Activated CD8-positive, alpha-beta T cell treated with anti-CD3 and anti-CD28 coated beads for 36 hours (primary cell): ENCODE data around the gene SWSAP1. TPM values are rescaled to one million over a fixed set of nuclear protein-coding genes. Genes with fewer than 3 reads are reported as not detected.
A peak's percentile ranks its signal among the peaks of the same experiment; 100 is the strongest.

Source experiments
- ATAC-seq: fragments of 200-7000 bp; cut with Tn5 transposase; one replicate; pipeline ENCODE4 v1.10.0; 2021; ENCODE audit warnings: mild to moderate bottlenecking, moderate library complexity
- CTCF ChIA-PET: fragments of 350-600 bp; sonication (Branson Sonifier 250); formaldehyde crosslinking; loops from one replicate; lab custom pipeline; 2021; ENCODE audit warnings: antibody characterized with exemption; lab: Charles Lee
- POLR2A ChIA-PET: fragments of 350-600 bp; sonication (Branson Sonifier 250); formaldehyde crosslinking; loops from one replicate; lab custom pipeline; 2021; ENCODE audit warnings: antibody characterized with exemption; lab: Charles Lee
- DNase-seq: peaks from one replicate; pipeline ENCODE4 v3.0.0-alpha.2; 2020
- H3K27ac Mint-ChIP-seq: one replicate; pipeline ENCODE4 v1.8.0; 2021; ENCODE audit warnings: mild to moderate bottlenecking, mixed read lengths
- H3K27me3 Mint-ChIP-seq: one replicate; pipeline ENCODE4 v1.8.0; 2021; ENCODE audit warnings: mixed read lengths
- H3K36me3 Mint-ChIP-seq: one replicate; pipeline ENCODE4 v1.8.0; 2021; ENCODE audit warnings: low read depth, mixed read lengths
- H3K4me1 Mint-ChIP-seq: one replicate; pipeline ENCODE4 v1.8.0; 2021; ENCODE audit warnings: low read depth, mixed read lengths
- H3K4me3 Mint-ChIP-seq: one replicate; pipeline ENCODE4 v1.8.0; 2021; ENCODE audit warnings: mild to moderate bottlenecking, moderate library complexity, mixed read lengths
- H3K9me3 Mint-ChIP-seq: one replicate; pipeline ENCODE4 v1.8.0; 2021; ENCODE audit warnings: mixed read lengths
- CTCF ChIP-seq: fragments of 200-600 bp; IDR thresholded peaks from one replicate; pipeline ENCODE4 v1.8.0; 2022; ENCODE audit warnings: antibody characterized with exemption, mild to moderate bottlenecking
- intact Hi-C: fragments of 100-400 bp; cut with micrococcal nuclease; formaldehyde crosslinking; loops from one replicate; pipeline ENCODE4 v1.10.0; 2022
- total RNA-seq, 2 experiments: library from RNA; stranded (reverse); gene quantifications; one replicate each; pipeline ENCODE4 v1.2.3, GENCODE V29; 2021

SWSAP1 gene
- 1 to 10 TPM; 1.5 to 1.8 TPM for total RNA-seq

GRCh38 chr19:11374433-11375142, at the start of gene SWSAP1:
SWSAP1 (plus strand) TSS chr19:11374666; CDS start chr19:11374681, 15 bp downstream.
- Mint-ChIP-seq H3K4me3 (no peak within 1 kb of the TSS), H3K9me3 (no peaks in the 10 kb centered on the region), H3K4me1 (peaks cover 30% of the 10 kb centered on the region), H3K27me3 (no peaks in the 10 kb centered on the region), H3K36me3 (peaks cover 30% of the 10 kb centered on the region), H3K27ac (no peak within 1 kb of the TSS)
- POLR2A ChIA-PET: interaction anchor here (0.6 to 2.6 kb wide), 10 partner anchors 10 to 60 kb away, joined by 3 to 9 read pairs (median 4); partner anchors contain the start of genes CCDC159, EPOR, ODAD3 and PRKCSH
- DNase-seq (peak; percentile 98), ATAC-seq (peak; percentile 91)
- no peak for TF ChIP-seq CTCF
- intact Hi-C loops: no loop called here
- CTCF ChIA-PET: interaction anchor here (0.6 to 4.7 kb wide), 10 partner anchors 9 to 222 kb away, joined by 3 to 29 read pairs (median 5); partner anchors contain the start of genes CCDC159, ELAVL3, EPOR and RAB3D

DNA sequence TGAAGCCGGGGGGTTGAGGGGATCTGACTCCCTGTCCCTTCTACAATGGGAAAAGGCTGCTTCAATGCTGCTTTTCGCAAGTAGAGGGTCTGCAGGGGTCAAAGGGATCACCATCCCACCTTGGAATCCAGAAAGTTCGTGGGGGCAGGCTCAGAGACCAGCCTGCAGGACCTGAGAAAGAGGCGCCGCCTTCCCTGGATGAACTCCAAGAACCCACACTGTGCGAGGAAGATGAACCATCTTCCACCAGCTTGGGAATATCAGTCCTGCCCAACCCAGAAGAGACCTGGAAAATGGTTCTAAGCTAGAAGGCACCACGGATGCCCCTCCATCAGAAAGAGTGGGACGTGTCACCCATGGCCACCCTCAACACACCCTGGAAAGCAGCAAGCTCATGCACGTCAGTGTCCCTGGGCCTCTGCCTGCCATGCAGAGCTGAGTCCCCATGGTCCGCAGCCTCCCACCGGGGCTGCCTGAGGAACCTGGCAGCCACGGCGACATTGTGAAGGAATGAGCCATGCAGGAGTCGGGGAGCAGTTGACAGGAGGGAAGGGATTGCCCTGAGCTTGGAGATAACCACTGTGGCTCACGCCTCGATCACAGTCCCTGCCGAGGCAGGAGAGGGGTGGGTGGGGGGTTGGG, 49.6 kb upstream of the SWSAP1 start:
- no peak for DNase-seq
- intact Hi-C loops: no loop called here
- Mint-ChIP-seq H3K4me3 (peak overlapping the region; percentile 49), H3K9me3 (no peaks in the 10 kb centered on the region), H3K4me1 (peaks cover 18% of the 10 kb centered on the region), H3K27me3 (peaks cover 13% of the 10 kb centered on the region), H3K36me3 (no peaks in the 10 kb centered on the region), H3K27ac (peak overlapping the region; percentile 83)
- no peak for ATAC-seq
- TF ChIP-seq CTCF: no peak
- POLR2A ChIA-PET: interaction anchor here (0.8 to 1.7 kb wide), 3 partner anchors 10 to 56 kb away, joined by 3 to 4 read pairs (median 4); partner anchors contain the start of gene RAB3D
- CTCF ChIA-PET: interaction anchor here (1.1 to 2.7 kb wide), 3 partner anchors 14 to 31 kb away, joined by 3 to 6 read pairs (median 3); partner anchors contain the start of genes RAB3D and TMEM205

- DNase-seq: no peak
- CTCF ChIA-PET: interaction anchor here (1.2 to 2.7 kb wide), 2 partner anchors 14 to 31 kb away, joined by 3 to 6 read pairs; partner anchors contain the start of gene RAB3D
- Mint-ChIP-seq H3K9me3 (no peaks in the 10 kb centered on the region), H3K27me3 (peaks cover 13% of the 10 kb centered on the region), H3K4me3 (no peak overlapping the region), H3K27ac (peak overlapping the region; percentile 49), H3K36me3 (no peaks in the 10 kb centered on the region), H3K4me1 (peaks cover 18% of the 10 kb centered on the region)
- POLR2A ChIA-PET: interaction anchor here (1.7 kb wide), 1 partner anchor 55 kb away, joined by 4 read pairs; no protein-coding TSS in a partner anchor
- intact Hi-C loops: no loop called here
- no peak for ATAC-seq
- no peak for TF ChIP-seq CTCF
Measured at GRCh38 chr19:11325544-11325943, 48.9 kb upstream of the SWSAP1 start.

- no peak for ATAC-seq
- Mint-ChIP-seq H3K27me3 (no peaks in the 10 kb centered on the region), H3K4me3 (no peak overlapping the region), H3K9me3 (no peaks in the 10 kb centered on the region), H3K27ac (no peak overlapping the region), H3K4me1 (no peaks in the 10 kb centered on the region), H3K36me3 (peaks cover 7% of the 10 kb centered on the region)
- DNase-seq: no peak
- ChIA-PET POLR2A (no interaction called here), CTCF (no interaction called here)
- TF ChIP-seq CTCF: no peak
- intact Hi-C loops: no loop called here
Measured at GRCh38 chr19:11330127-11330526, 44.3 kb upstream of the SWSAP1 start.
